NB4 (cell line): ENCODE data around the gene SETDB2.

Source experiments
- DNase-seq: peaks from one replicate; pipeline ENCODE4 v3.0.0; 2010; ENCODE audit warnings: low read depth
- H3K4me3 ChIP-seq: one replicate; pipeline ENCODE4 v1.5.1; 2011; ENCODE audit warnings: mild to moderate bottlenecking, low read depth, low read length, moderate library complexity
- MYC ChIP-seq: IDR thresholded peaks from 2 replicates; pipeline ENCODE4 v1.6.1; 2011; ENCODE audit warnings: low read depth, low read length
- POLR2A ChIP-seq: IDR thresholded peaks from 2 replicates; pipeline ENCODE4 v1.6.1; 2011; ENCODE audit warnings: mild to moderate bottlenecking; ENCODE audit not compliant: insufficient read length; ENCODE audit errors: extremely low read depth
- TF ChIP-seq, protein P1 (sequence below): IDR thresholded peaks from 2 replicates; pipeline ENCODE4 v1.6.1; 2011; ENCODE audit warnings: low read depth, low read length
- TF ChIP-seq, protein P2 (sequence below): IDR thresholded peaks from one replicate; pipeline ENCODE4 v1.5.1; 2012; ENCODE audit warnings: low read depth, low read length

The SETDB2 gene

DNA sequence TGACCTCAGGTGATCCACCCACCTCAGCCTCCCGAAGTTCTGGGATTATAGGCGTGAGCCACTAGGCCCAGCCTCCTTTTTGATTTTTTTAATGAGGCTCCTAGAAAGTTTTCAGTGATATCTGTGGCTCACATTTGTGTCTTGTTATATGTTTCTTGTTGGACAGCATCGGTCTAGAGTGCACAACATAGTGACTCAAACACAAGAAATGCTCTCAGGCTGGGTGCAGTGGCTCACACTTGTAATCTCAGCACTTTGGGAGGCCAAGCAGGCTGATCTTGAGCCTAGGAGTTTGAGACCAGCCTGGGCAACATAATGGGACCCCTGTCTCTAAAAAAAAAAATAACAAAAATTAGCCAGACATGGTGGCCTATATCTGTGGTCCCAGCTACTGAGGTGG lies 59.9 kb downstream of the SETDB2 start:
- H3K4me3 ChIP-seq: no peak overlapping the region
- no peak for DNase-seq
- TF ChIP-seq, protein P1, sequence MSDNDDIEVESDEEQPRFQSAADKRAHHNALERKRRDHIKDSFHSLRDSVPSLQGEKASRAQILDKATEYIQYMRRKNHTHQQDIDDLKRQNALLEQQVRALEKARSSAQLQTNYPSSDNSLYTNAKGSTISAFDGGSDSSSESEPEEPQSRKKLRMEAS: no peak
- TF ChIP-seq, protein P2, sequence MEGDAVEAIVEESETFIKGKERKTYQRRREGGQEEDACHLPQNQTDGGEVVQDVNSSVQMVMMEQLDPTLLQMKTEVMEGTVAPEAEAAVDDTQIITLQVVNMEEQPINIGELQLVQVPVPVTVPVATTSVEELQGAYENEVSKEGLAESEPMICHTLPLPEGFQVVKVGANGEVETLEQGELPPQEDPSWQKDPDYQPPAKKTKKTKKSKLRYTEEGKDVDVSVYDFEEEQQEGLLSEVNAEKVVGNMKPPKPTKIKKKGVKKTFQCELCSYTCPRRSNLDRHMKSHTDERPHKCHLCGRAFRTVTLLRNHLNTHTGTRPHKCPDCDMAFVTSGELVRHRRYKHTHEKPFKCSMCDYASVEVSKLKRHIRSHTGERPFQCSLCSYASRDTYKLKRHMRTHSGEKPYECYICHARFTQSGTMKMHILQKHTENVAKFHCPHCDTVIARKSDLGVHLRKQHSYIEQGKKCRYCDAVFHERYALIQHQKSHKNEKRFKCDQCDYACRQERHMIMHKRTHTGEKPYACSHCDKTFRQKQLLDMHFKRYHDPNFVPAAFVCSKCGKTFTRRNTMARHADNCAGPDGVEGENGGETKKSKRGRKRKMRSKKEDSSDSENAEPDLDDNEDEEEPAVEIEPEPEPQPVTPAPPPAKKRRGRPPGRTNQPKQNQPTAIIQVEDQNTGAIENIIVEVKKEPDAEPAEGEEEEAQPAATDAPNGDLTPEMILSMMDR: no peak
- TF ChIP-seq POLR2A (no peak), MYC (no peak)

DNA sequence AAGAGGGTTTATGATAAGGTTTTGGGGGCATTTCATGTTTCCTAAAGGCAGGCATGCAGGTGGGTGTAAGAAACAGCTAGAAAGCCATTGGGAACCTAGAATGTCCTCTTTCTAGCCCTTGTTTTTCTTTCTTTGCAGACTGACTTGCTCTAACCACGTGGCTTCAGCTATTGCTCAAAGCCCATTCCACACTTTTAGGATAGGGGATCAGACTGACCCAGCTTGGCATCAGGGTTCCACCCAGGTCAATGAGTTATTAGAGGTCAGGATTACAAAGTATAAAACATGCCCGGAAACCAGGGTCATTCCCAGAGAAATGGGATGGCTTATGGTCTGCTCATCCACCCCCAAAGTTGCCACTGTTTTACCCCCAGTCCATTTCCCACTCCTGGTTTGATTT lies 68.5 kb downstream of the SETDB2 start:
- TF ChIP-seq, protein P2: no peak
- no peak for TF ChIP-seq MYC
- no peak for TF ChIP-seq POLR2A
- TF ChIP-seq, protein P1: no peak
- H3K4me3 ChIP-seq: no peak overlapping the region
- DNase-seq: no peak

DNA sequence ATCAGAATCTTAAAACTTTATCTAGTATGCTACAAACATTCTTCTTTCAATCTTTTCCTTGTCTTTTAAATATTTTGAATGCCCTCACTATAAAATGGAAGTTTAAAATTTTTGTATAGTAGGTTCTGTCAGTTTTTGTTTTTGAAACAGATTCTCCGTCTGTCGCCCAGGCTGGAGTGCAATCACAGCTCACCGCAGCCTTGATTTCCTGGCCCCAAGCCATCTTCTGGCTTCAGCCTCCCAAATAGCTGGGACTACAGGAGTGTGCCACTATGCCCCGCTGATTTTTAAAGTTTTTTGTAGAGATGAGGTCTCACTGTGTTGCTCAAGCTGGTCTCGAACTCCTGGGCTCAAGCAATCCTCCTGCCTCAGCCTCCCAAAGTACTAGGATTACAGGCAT lies 72.4 kb downstream of the SETDB2 start:
- no peak overlapping the region for H3K4me3 ChIP-seq
- no peak for DNase-seq
- TF ChIP-seq, protein P2: no peak
- TF ChIP-seq POLR2A (no peak), MYC (no peak)
- TF ChIP-seq, protein P1: no peak

DNA sequence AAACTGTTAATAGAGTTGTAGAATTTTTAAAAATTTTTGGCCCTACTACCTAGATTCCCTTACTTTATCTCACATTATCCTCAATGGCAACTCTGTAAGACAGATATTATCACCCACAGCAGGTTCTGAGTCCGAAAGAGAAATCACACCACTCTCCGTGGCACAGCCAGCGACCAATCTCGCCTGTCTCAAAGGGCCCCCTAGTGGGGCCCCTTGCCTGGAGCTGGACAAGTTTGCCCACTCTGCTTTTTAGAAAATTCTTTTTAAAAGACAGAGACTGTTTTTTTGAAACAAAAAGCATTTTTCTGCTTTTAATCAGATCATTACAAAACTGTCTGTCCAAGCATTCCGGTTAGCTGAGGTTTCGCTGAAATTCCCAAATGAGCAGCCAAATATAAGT lies 73.4 kb downstream of the SETDB2 start:
- peak; percentile 24 for DNase-seq
- TF ChIP-seq POLR2A (no peak), MYC (no peak)
- TF ChIP-seq, protein P1: no peak
- TF ChIP-seq, protein P2: no peak
- H3K4me3 ChIP-seq: no peak overlapping the region

DNA sequence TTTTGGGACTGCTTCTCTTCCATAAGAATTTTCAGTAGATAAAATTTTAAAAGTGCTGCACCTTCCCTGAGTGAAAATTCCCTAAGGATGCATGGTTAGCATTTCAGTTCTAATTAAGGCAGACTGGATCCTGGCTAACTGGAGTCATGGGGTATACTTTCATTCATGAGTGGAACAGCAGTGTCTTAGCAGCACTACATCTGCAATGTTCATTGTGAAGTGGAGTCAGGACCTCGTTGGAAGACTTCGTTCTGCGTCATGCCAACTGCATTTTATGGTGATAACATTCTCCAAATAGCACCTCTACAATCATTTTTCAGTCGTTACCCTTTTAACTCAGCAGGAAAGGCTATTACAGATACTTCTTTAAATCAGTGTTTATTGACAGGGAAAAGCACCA lies 77.2 kb downstream of the SETDB2 start:
- TF ChIP-seq, protein P2: no peak
- TF ChIP-seq MYC (no peak), POLR2A (no peak)
- TF ChIP-seq, protein P1: no peak
- no peak overlapping the region for H3K4me3 ChIP-seq
- DNase-seq: no peak
